Lower leg skin (tissue), 3 donors: ENCODE results near the gene TOR1AIP2.
"Not testable (repeated sequence)": the region's sequence is repeated elsewhere in the genome, so short reads cannot be mapped to it uniquely, and the experiment has no call there.

Source experiments
- CTCF ChIP-seq, 3 donors: fragments of 450-650 bp; IDR thresholded peaks; one replicate each; pipeline ENCODE4 v1.5.1; 2016; ENCODE audit warnings: antibody characterized with exemption in 3 of 3, mild to moderate bottlenecking in 3 of 3, moderate library complexity in 2 of 3
- POLR2A ChIP-seq, 2 donors: fragments of 450-650 bp; IDR thresholded peaks; one replicate each; pipeline ENCODE4 v1.6.1; 2016 to 2017; ENCODE audit warnings: antibody characterized with exemption in 2 of 2, mild to moderate bottlenecking in 1 of 2, moderate library complexity in 1 of 2

- not testable (repeated sequence) for TF ChIP-seq POLR2A, CTCF (IDR thresholded peaks at IDR 0.05)
Observed at GRCh38 chr1:179836686-179837445, 40.7 kb downstream of the TOR1AIP2 start.
